MCF 10A (cell line): Measurements from ENCODE around the gene PTPN11. TPM values are rescaled to one million over a fixed set of nuclear protein-coding genes. Genes with fewer than 3 reads are reported as not detected.

Source experiments
- BruUV-seq: library from RNA; stranded (reverse); fragments of 400-500 nt; replicated peaks from 2 replicates; lab custom pipeline; 2021; lab: Mats Ljungman, UMichigan
- CTCF ChIA-PET: fragments of 300-600 bp; sonication (Branson Sonifier 250); formaldehyde crosslinking; extraction: SDS; loops from one replicate; lab custom pipeline; 2021; ENCODE audit warnings: antibody characterized with exemption, inconsistent platforms; lab: Yijun Ruan, JAX
- POLR2A ChIA-PET: fragments of 300-600, 350-650 bp; sonication (Branson Sonifier 250); formaldehyde crosslinking; extraction: SDS; loops from one replicate; lab custom pipeline; 2020; ENCODE audit warnings: antibody characterized with exemption, inconsistent platforms; lab: Yijun Ruan, JAX
- DNase-seq: peaks from one replicate; pipeline ENCODE4 v3.0.0-alpha.2; 2018; ENCODE audit not compliant: unreplicated experiment
- H3K27ac Mint-ChIP-seq: one replicate; pipeline ENCODE4 v1.8.0; 2022; ENCODE audit warnings: mild to moderate bottlenecking, low read depth, mixed read lengths; ENCODE audit not compliant: unreplicated experiment
- H3K27me3 Mint-ChIP-seq: one replicate; pipeline ENCODE4 v1.8.0; 2022; ENCODE audit warnings: mixed read lengths; ENCODE audit not compliant: insufficient read depth, unreplicated experiment
- H3K36me3 Mint-ChIP-seq: one replicate; pipeline ENCODE4 v1.8.0; 2022; ENCODE audit warnings: mild to moderate bottlenecking, moderate library complexity, mixed read lengths; ENCODE audit not compliant: insufficient read depth, unreplicated experiment
- H3K4me1 Mint-ChIP-seq: one replicate; pipeline ENCODE4 v1.8.0; 2022; ENCODE audit warnings: mixed read lengths; ENCODE audit not compliant: insufficient read depth, unreplicated experiment
- H3K4me3 Mint-ChIP-seq: one replicate; pipeline ENCODE4 v1.8.0; 2022; ENCODE audit warnings: mild to moderate bottlenecking, moderate library complexity, mixed read lengths; ENCODE audit not compliant: unreplicated experiment
- H3K9me3 Mint-ChIP-seq: one replicate; pipeline ENCODE4 v1.8.0; 2022; ENCODE audit warnings: mixed read lengths; ENCODE audit not compliant: unreplicated experiment
- intact Hi-C: fragments of 100-400 bp; cut with micrococcal nuclease; formaldehyde crosslinking; loops from 2 replicates; pipeline ENCODE4 v1.14.1; 2022
- total RNA-seq: library from RNA; stranded (reverse); gene quantifications from 2 replicates; pipeline ENCODE4 v1.2.3, GENCODE V29; 2022
- TF ChIP-seq, protein P1 (sequence below): fragments of 200-600 bp; IDR thresholded peaks from one replicate; pipeline ENCODE4 v1.8.0; 2022; ENCODE audit warnings: antibody characterized with exemption, mild to moderate bottlenecking; ENCODE audit not compliant: unreplicated experiment

The PTPN11 gene
- total RNA-seq, 1 experiment from 2014 or later = 164 TPM

GRCh38 chr12:112374166-112374740 is 44.5 kb upstream of the PTPN11 start:
- TF ChIP-seq, protein P1, sequence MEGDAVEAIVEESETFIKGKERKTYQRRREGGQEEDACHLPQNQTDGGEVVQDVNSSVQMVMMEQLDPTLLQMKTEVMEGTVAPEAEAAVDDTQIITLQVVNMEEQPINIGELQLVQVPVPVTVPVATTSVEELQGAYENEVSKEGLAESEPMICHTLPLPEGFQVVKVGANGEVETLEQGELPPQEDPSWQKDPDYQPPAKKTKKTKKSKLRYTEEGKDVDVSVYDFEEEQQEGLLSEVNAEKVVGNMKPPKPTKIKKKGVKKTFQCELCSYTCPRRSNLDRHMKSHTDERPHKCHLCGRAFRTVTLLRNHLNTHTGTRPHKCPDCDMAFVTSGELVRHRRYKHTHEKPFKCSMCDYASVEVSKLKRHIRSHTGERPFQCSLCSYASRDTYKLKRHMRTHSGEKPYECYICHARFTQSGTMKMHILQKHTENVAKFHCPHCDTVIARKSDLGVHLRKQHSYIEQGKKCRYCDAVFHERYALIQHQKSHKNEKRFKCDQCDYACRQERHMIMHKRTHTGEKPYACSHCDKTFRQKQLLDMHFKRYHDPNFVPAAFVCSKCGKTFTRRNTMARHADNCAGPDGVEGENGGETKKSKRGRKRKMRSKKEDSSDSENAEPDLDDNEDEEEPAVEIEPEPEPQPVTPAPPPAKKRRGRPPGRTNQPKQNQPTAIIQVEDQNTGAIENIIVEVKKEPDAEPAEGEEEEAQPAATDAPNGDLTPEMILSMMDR = no peak
- H3K27me3 Mint-ChIP-seq = no peaks in the 10 kb centered on the region
- no peak overlapping the region for H3K27ac Mint-ChIP-seq
- no peaks in the 10 kb centered on the region for H3K4me1 Mint-ChIP-seq
- intact Hi-C loops = no loop called here
- ChIA-PET CTCF (interaction anchor here (0.6 to 1.6 kb wide), 3 partner anchors 37 to 175 kb away, joined by 3 read pairs; no protein-coding TSS in a partner anchor), POLR2A (no interaction called here)
- no TSS peak for BruUV-seq
- H3K9me3 Mint-ChIP-seq = no peaks in the 10 kb centered on the region
- H3K4me3 Mint-ChIP-seq = no peak overlapping the region
- DNase-seq = no peak
- H3K36me3 Mint-ChIP-seq = no peaks in the 10 kb centered on the region

GRCh38 chr12:112375105-112375504 is 43.6 kb upstream of the PTPN11 start:
- H3K9me3 Mint-ChIP-seq = no peaks in the 10 kb centered on the region
- H3K27ac Mint-ChIP-seq = no peak overlapping the region

GRCh38 chr12:112380663-112381405 is 37.9 kb upstream of the PTPN11 start:
- intact Hi-C loops = loop anchor here (10.0 kb wide), 2 partner anchors 126 to 536 kb away; partner anchors contain the start of gene MAPKAPK5
- TF ChIP-seq, protein P1 = no peak
- Mint-ChIP-seq H3K27me3 (no peaks in the 10 kb centered on the region), H3K4me1 (peaks cover 13% of the 10 kb centered on the region), H3K36me3 (peaks cover 6% of the 10 kb centered on the region), H3K9me3 (no peaks in the 10 kb centered on the region), H3K4me3 (peak overlapping the region; percentile 88), H3K27ac (peak overlapping the region; percentile 49)
- CTCF ChIA-PET = no interaction called here
- TSS peak; percentile 45 for BruUV-seq
- DNase-seq = no peak
- POLR2A ChIA-PET = no interaction called here

More at GRCh38 chr12:112375105-112375504, 43.6 kb upstream of the PTPN11 start:
- TF ChIP-seq, protein P1 = no peak
- Mint-ChIP-seq H3K36me3 (peaks cover 2% of the 10 kb centered on the region), H3K4me3 (no peak overlapping the region), H3K27me3 (no peaks in the 10 kb centered on the region), H3K4me1 (peaks cover 1% of the 10 kb centered on the region)
- peak; percentile 16 for DNase-seq
- intact Hi-C loops = no loop called here
- ChIA-PET POLR2A (no interaction called here), CTCF (interaction anchor here (0.6 to 1.6 kb wide), 3 partner anchors 36 to 550 kb away, joined by 3 read pairs; no protein-coding TSS in a partner anchor)
- BruUV-seq = no TSS peak

DNA sequence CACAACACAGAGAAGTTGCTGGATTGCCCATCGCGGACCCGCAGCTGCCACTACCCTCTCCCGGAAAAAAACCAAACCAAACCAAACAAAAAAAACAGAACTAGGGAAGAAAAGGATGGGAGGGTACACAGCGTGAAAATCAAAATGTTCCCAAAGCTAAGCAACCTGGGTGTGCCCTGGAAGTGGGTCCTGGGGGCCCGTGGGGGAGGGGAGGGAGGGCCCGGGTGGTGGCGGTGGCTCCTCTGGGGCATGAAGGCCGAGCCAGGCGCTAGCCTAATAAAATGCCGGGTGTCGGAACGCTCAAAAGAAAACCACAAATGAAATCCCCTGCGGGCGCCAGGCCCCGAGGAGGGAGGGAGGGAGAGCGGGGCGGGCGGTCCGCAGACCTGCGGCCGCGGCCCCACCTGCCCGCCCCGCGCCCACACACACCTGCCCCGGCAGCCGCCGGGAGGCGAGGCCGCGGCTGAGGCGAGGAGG is 37.3 kb upstream of the PTPN11 start:
- peak; percentile 34 for DNase-seq
- no TSS peak for BruUV-seq
- H3K9me3 Mint-ChIP-seq = no peaks in the 10 kb centered on the region
- CTCF ChIA-PET = interaction anchor here (0.7 kb wide), 1 partner anchor 41 kb away, joined by 4 read pairs; no protein-coding TSS in a partner anchor
- H3K27me3 Mint-ChIP-seq = no peaks in the 10 kb centered on the region
- TF ChIP-seq, protein P1 = no peak
- H3K36me3 Mint-ChIP-seq = peaks cover 6% of the 10 kb centered on the region
- peak overlapping the region; percentile 49 for H3K27ac Mint-ChIP-seq
- POLR2A ChIA-PET = interaction anchor here (0.6 kb wide), 1 partner anchor 314 kb away, joined by 3 read pairs; no protein-coding TSS in a partner anchor
- peaks cover 13% of the 10 kb centered on the region for H3K4me1 Mint-ChIP-seq
- peak overlapping the region; percentile 88 for H3K4me3 Mint-ChIP-seq
- intact Hi-C loops = loop anchor here (10.0 kb wide), 2 partner anchors 127 to 537 kb away; partner anchors contain the start of gene MAPKAPK5
